ENCODE results near the gene KCND3. TPM values are rescaled to one million over a fixed set of nuclear protein-coding genes. Genes with fewer than 3 reads are reported as not detected.
A peak's percentile ranks its signal among the peaks of the same experiment; 100 is the strongest.

KCND3 gene
- polyA plus RNA-seq, 1 donor (not counting 4 experiments of a cell fraction or from before 2014, with no cell fraction given): 0.21 TPM

GRCh38 chr1:111990026-111990877 is 784 bp upstream of the KCND3 start:
- DNase-seq (ENCODE audit: low read depth, low spot score) (no peak), FAIRE-seq (no peak)
- Histone ChIP-seq H3K27me3 (ENCODE audit: control insufficient read depth, extremely low read depth, insufficient read depth, low read length) (peaks cover 21% of the 10 kb centered on the region), H3K9ac (ENCODE audit: control insufficient read depth, extremely low read depth, insufficient read depth, low read length) (peak overlapping the region; percentile 32), H3K36me3 (ENCODE audit: control insufficient read depth in 2 of 2, extremely low read depth in 1 of 2, insufficient read depth in 2 of 2, low read length in 2 of 2) (no peaks in the 10 kb centered on the region), H4K20me1 (ENCODE audit: control insufficient read depth, extremely low read depth, insufficient read depth, low read length) (no peaks in the 10 kb centered on the region), H3K4me1 (ENCODE audit: control insufficient read depth, extremely low read depth, insufficient read depth, low read length) (peaks cover 13% of the 10 kb centered on the region), H3K4me2 (ENCODE audit: control insufficient read depth, extremely low read depth, insufficient read depth, low read depth, low read length) (peak overlapping the region; percentile 99), H3K9me1 (ENCODE audit: control insufficient read depth, extremely low read depth, insufficient read depth, low read length) (no peaks in the 10 kb centered on the region), H3K27ac (ENCODE audit: control insufficient read depth, insufficient read depth, low read length) (no peak overlapping the region), H3K9me3 (ENCODE audit: control insufficient read depth, low read depth, low read length) (no peaks in the 10 kb centered on the region), H3K4me3 (ENCODE audit: control insufficient read depth in 2 of 3, extremely low read depth in 1 of 3, insufficient read depth in 2 of 3, low read depth in 1 of 3, low read length in 3 of 3) (peak overlapping the region; percentile 55 to 83 (median 64)), H2AFZ (ENCODE audit: control insufficient read depth, low read length) (peak overlapping the region; percentile 90), H3K79me2 (ENCODE audit: control insufficient read depth, insufficient read depth, low read length) (no peaks in the 10 kb centered on the region)
- TF ChIP-seq CTCF (optimal IDR thresholded peaks at IDR 0.05 in 1 of 3, IDR thresholded peaks at IDR 0.05 in 1 of 3, conservative IDR thresholded peaks at IDR 0.05 in 1 of 3; ENCODE audit: extremely low read depth in 1 of 3, insufficient read depth in 2 of 3, low read length in 3 of 3) (peak in 2 of 3 experiments; percentile 2 to 19), EZH2 (IDR thresholded peaks at IDR 0.05; ENCODE audit: low read length) (peak; percentile 41)
- dilution Hi-C loops (cut with MboI; ENCODE audit: extremely low pct_ligation_motif_present, low sequenced_read_pairs): no loop called here

DNA sequence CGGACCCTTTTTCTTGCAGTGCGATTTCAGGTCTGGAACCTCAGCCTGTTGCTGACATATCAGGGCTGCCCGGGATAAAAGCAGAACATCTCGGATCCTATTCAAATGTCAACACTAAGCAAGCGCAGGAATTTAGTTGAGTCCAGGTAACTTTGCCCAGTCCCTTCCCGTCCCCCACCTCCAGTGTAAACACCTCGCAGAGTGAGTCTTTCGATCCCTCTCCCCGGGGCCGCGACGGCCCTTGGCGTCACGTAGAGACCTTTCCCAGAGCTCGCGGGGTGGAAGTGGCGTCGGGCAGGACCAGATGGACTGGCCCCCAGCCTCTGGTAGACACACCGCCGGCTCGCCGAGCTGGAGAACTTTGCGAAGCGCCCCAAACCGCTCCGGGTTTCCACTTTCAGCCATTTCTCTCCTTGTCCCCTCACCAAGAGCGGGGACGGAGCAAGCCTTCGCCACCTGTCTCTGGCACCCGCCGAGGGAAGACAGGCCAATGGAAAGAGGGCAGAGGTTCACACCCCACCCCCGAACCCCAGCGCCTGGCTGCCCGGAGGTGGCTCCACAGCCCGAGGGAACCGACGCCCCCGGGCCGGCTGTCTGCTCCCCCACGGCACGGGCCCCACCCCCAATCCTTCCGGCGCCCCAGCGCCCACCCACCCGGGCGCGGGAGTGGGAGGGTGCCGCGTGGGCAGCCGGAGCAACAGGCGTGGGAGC is 570 bp downstream of the KCND3 start:
- dilution Hi-C loops (cut with MboI; ENCODE audit: extremely low pct_ligation_motif_present, low sequenced_read_pairs): no loop called here
- TF ChIP-seq EZH2 (IDR thresholded peaks at IDR 0.05; ENCODE audit: low read length): peak; percentile 34
- no peak for TF ChIP-seq CTCF (optimal IDR thresholded peaks at IDR 0.05 in 1 of 3, IDR thresholded peaks at IDR 0.05 in 1 of 3, conservative IDR thresholded peaks at IDR 0.05 in 1 of 3; ENCODE audit: extremely low read depth in 1 of 3, insufficient read depth in 2 of 3, low read length in 3 of 3)
- no peak overlapping the region for H3K27ac ChIP-seq (ENCODE audit: control insufficient read depth, insufficient read depth, low read length)

More for the DNA sequence above, 570 bp downstream of the KCND3 start:
- peaks cover 13% of the 10 kb centered on the region for H3K4me1 ChIP-seq (ENCODE audit: control insufficient read depth, extremely low read depth, insufficient read depth, low read length)
- no peak for FAIRE-seq
- H3K9me1 ChIP-seq (ENCODE audit: control insufficient read depth, extremely low read depth, insufficient read depth, low read length): no peaks in the 10 kb centered on the region
- peak overlapping the region; percentile 99 for H3K4me2 ChIP-seq (ENCODE audit: control insufficient read depth, extremely low read depth, insufficient read depth, low read depth, low read length)
- no peaks in the 10 kb centered on the region for H4K20me1 ChIP-seq (ENCODE audit: control insufficient read depth, extremely low read depth, insufficient read depth, low read length)
- H3K36me3 ChIP-seq (ENCODE audit: control insufficient read depth in 2 of 2, extremely low read depth in 1 of 2, insufficient read depth in 2 of 2, low read length in 2 of 2): no peaks in the 10 kb centered on the region
- no peaks in the 10 kb centered on the region for H3K79me2 ChIP-seq (ENCODE audit: control insufficient read depth, insufficient read depth, low read length)
- no peak overlapping the region for H2AFZ ChIP-seq (ENCODE audit: control insufficient read depth, low read length)
- no peaks in the 10 kb centered on the region for H3K9me3 ChIP-seq (ENCODE audit: control insufficient read depth, low read depth, low read length)
- peak overlapping the region in 1 of 3 experiments; percentile 33 for H3K4me3 ChIP-seq (ENCODE audit: control insufficient read depth in 2 of 3, extremely low read depth in 1 of 3, insufficient read depth in 2 of 3, low read depth in 1 of 3, low read length in 3 of 3)
- H3K27me3 ChIP-seq (ENCODE audit: control insufficient read depth, extremely low read depth, insufficient read depth, low read length): peaks cover 17% of the 10 kb centered on the region
- H3K9ac ChIP-seq (ENCODE audit: control insufficient read depth, extremely low read depth, insufficient read depth, low read length): no peak overlapping the region
- no peak for DNase-seq (ENCODE audit: low read depth, low spot score)

Data from keratinocyte (primary cell).